Measurements from ENCODE around the gene LDB3. TPM values are rescaled to one million over a fixed set of nuclear protein-coding genes. Genes with fewer than 3 reads are reported as not detected.

Gene LDB3
- not detected in 2 replicates for total RNA-seq (2014; rRNA removed; shearing (Covaris generic))

GRCh38 chr10:86668297-86669165 is at the start of gene LDB3:
Gene LDB3 (plus strand): TSS chr10:86668511. CDS start chr10:86668692, 181 bp downstream.

DNA sequence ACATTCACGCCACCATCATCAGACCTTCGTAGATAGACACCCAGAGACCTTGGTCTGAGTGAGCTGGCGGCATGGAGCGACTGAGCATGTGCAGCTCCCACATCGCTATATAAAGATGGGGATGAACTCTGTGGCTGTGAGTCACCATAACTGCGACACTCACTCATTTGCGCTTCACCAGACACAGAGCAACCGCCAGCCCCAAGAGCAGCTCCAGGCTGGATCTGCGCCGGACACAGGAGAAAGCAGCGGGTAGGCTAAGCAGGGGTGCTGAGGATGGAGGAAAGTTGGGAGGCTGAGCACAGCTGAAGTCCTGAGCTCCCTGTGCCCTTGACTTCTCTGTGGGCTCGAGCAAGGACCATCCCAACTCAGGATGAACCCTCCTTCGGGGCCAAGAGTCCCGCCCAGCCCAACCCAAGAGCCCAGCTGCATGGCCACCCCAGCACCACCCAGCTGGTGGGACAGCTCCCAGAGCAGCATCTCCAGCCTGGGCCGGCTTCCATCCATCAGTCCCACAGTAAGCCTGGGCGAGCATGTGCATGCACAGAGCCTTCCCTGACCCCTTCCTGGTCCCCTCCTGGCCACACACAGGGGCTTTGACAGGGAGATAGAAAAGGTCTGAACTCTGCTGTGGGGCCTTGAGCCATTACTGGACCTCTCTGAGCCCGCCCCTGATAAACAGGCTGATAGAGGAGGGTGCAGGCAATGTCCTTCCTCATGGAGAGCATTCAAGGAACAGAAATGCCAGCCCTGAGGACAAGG is 13.7 kb upstream of the LDB3 start, which contains the start of gene OPN4:
Gene OPN4, plus strand, starts transcription at position 137 of the 762 bp plus-strand sequence. Its CDS starts 237 bp downstream, at position 374.

DNA sequence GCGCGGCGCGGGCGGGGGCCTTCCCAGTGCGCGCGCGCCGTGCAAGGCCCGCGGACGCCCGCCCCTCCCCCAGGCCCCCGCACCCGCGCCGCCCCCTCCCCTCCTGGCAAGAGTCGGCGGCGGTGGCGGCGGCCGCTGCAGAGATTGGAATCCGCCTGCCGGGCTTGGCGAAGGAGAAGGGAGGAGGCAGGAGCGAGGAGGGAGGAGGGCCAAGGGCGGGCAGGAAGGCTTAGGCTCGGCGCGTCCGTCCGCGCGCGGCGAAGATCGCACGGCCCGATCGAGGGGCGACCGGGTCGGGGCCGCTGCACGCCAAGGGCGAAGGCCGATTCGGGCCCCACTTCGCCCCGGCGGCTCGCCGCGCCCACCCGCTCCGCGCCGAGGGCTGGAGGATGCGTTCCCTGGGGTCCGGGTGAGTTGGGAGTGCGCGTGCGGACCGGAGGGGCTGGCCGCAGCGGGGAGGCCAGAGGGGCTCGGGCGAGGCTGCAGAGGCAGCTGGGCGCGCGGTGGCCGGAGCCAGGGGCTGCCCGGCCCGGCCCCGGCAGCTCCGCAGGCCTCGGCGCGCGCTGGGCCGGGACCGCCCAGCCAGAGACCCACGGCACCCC is 88.3 kb downstream of the LDB3 start, which contains the start of gene BMPR1A:
Gene BMPR1A, plus strand, starts transcription at position 109 of the 602 bp plus-strand sequence. CDS start 119,400 bp downstream, outside the sequence.

Other genes starting within 250 kb of the LDB3 start
- 35.9 and 38.5 TPM in 2 replicates for gene WAPL, start 146.7 kb upstream of the LDB3 start, total RNA-seq (2014; rRNA removed; shearing (Covaris generic))
- not detected in 2 replicates for gene OPN4, start 14.0 kb upstream of the LDB3 start, total RNA-seq (2014; rRNA removed; shearing (Covaris generic))
- 18.3 and 20.4 TPM in 2 replicates for gene BMPR1A, start 88.1 kb downstream of the LDB3 start, total RNA-seq (2014; rRNA removed; shearing (Covaris generic))

All from A375 (cell line).